ENCODE measurements around the gene VPS50.

The VPS50 gene

GRCh38 chr7:93218997-93219827, 13.0 kb upstream of the VPS50 start:
- no peak overlapping the region for H3K4me3 ChIP-seq (ENCODE audit: low read depth, low read length)
- TF ChIP-seq POLR2A (IDR thresholded peaks at IDR 0.05; ENCODE audit: extremely low read depth, insufficient read length) (no peak), MAX (IDR thresholded peaks at IDR 0.05; ENCODE audit: low read depth, low read length) (no peak)
- DNase-seq (ENCODE audit: low read depth) = no peak

GRCh38 chr7:93219868-93220267, 12.3 kb upstream of the VPS50 start:
- no peak overlapping the region for H3K4me3 ChIP-seq (ENCODE audit: low read depth, low read length)
- DNase-seq (ENCODE audit: low read depth) = no peak
- no peak for TF ChIP-seq CTCF (IDR thresholded peaks at IDR 0.05; ENCODE audit: low read depth, low read length)
- no peak for TF ChIP-seq MAX (IDR thresholded peaks at IDR 0.05; ENCODE audit: low read depth, low read length)
- no peak for TF ChIP-seq POLR2A (IDR thresholded peaks at IDR 0.05; ENCODE audit: extremely low read depth, insufficient read length)
- TF ChIP-seq MYC (IDR thresholded peaks at IDR 0.05; ENCODE audit: low read depth, low read length) = no peak

GRCh38 chr7:93226310-93226709, 5.9 kb upstream of the VPS50 start, which contains the start of gene HEPACAM2:
HEPACAM2 (minus strand) TSS chr7:93226469.
- DNase-seq (ENCODE audit: low read depth) = no peak
- TF ChIP-seq POLR2A (IDR thresholded peaks at IDR 0.05; ENCODE audit: extremely low read depth, insufficient read length) (no peak), CTCF (IDR thresholded peaks at IDR 0.05; ENCODE audit: low read depth, low read length) (no peak)
- H3K4me3 ChIP-seq (ENCODE audit: low read depth, low read length) = no peak within 1 kb of the TSS

- peak; percentile 75 for DNase-seq (ENCODE audit: low read depth)
- no peak for TF ChIP-seq MYC (IDR thresholded peaks at IDR 0.05; ENCODE audit: low read depth, low read length)
- TF ChIP-seq MAX (IDR thresholded peaks at IDR 0.05; ENCODE audit: low read depth, low read length) = 0 out of 2 replicates have a peak, but pooled peaks have one; percentile 13
- TF ChIP-seq POLR2A (IDR thresholded peaks at IDR 0.05; ENCODE audit: extremely low read depth, insufficient read length) = no peak
- TF ChIP-seq CTCF (IDR thresholded peaks at IDR 0.05; ENCODE audit: low read depth, low read length) = peak; percentile 61
Measured at GRCh38 chr7:93228302-93228701, 3.9 kb upstream of the VPS50 start.

GRCh38 chr7:93231259-93231658, 907 bp upstream of the VPS50 start:
- H3K4me3 ChIP-seq (ENCODE audit: low read depth, low read length) = peak overlapping the region; percentile 92
- TF ChIP-seq POLR2A (IDR thresholded peaks at IDR 0.05; ENCODE audit: extremely low read depth, insufficient read length) (no peak), MYC (IDR thresholded peaks at IDR 0.05; ENCODE audit: low read depth, low read length) (no peak), CTCF (IDR thresholded peaks at IDR 0.05; ENCODE audit: low read depth, low read length) (no peak), MAX (IDR thresholded peaks at IDR 0.05; ENCODE audit: low read depth, low read length) (no peak)
- peak; percentile 55 for DNase-seq (ENCODE audit: low read depth)

More at GRCh38 chr7:93228302-93228701, 3.9 kb upstream of the VPS50 start:
- H3K4me3 ChIP-seq (ENCODE audit: low read depth, low read length) = no peak overlapping the region

- peak overlapping the region; percentile 92 for H3K4me3 ChIP-seq (ENCODE audit: low read depth, low read length)
Measured at GRCh38 chr7:93232673-93233018, 480 bp downstream of the VPS50 start.

More at GRCh38 chr7:93232673-93233018, 480 bp downstream of the VPS50 start:
- peak; percentile 41 for DNase-seq (ENCODE audit: low read depth)
- TF ChIP-seq POLR2A (IDR thresholded peaks at IDR 0.05; ENCODE audit: extremely low read depth, insufficient read length) (no peak), CTCF (IDR thresholded peaks at IDR 0.05; ENCODE audit: low read depth, low read length) (no peak), MYC (IDR thresholded peaks at IDR 0.05; ENCODE audit: low read depth, low read length) (no peak), MAX (IDR thresholded peaks at IDR 0.05; ENCODE audit: low read depth, low read length) (no peak)

Data from NB4 (cell line).